Parathyroid adenoma (tissue), 2 donors: Measurements from ENCODE around the gene TBC1D22A.

Experiments
- H2AFZ ChIP-seq: fragments of 300-600 bp; sonication (generic); one replicate; pipeline ENCODE4 v1.7.0; 2017; ENCODE audit warnings: antibody characterized with exemption, mild to moderate bottlenecking
- H3K27ac ChIP-seq: fragments of 300-600 bp; sonication (generic); one replicate; pipeline ENCODE4 v1.7.0; 2017
- H3K27me3 ChIP-seq: fragments of 300-600 bp; sonication (generic); one replicate; pipeline ENCODE4 v1.7.0; 2017; ENCODE audit warnings: low read length; ENCODE audit not compliant: control insufficient read depth, insufficient read depth
- H3K36me3 ChIP-seq: fragments of 300-600 bp; sonication (generic); one replicate; pipeline ENCODE4 v1.7.0; 2017; ENCODE audit warnings: low read length; ENCODE audit not compliant: control insufficient read depth, insufficient read depth
- H3K4me1 ChIP-seq: fragments of 300-600 bp; sonication (generic); one replicate; pipeline ENCODE4 v1.7.0; 2017; ENCODE audit warnings: control low read depth
- H3K4me2 ChIP-seq: fragments of 300-600 bp; sonication (generic); one replicate; pipeline ENCODE4 v1.7.0; 2017; ENCODE audit warnings: low read length
- H3K4me3 ChIP-seq: fragments of 300-600 bp; sonication (generic); one replicate; pipeline ENCODE4 v1.7.0; 2017; ENCODE audit warnings: low read depth, low read length
- H3K79me2 ChIP-seq: fragments of 300-600 bp; sonication (generic); one replicate; pipeline ENCODE4 v1.7.0; 2017; ENCODE audit warnings: control low read depth
- H3K9ac ChIP-seq: fragments of 300-600 bp; sonication (generic); one replicate; pipeline ENCODE4 v1.7.0; 2017; ENCODE audit warnings: mild to moderate bottlenecking
- H3K9me3 ChIP-seq: fragments of 300-600 bp; sonication (generic); one replicate; pipeline ENCODE4 v1.7.0; 2017; ENCODE audit warnings: low read length; ENCODE audit not compliant: control insufficient read depth
- CTCF ChIP-seq: fragments of 300-600 bp; sonication (generic); IDR thresholded peaks from one replicate; pipeline ENCODE4 v1.7.0; 2017; ENCODE audit warnings: antibody characterized with exemption, mild to moderate bottlenecking
- donor health status: primary hyperparathyroidism.

Gene TBC1D22A

GRCh38 chr22:47112994-47113852, 350.8 kb downstream of the TBC1D22A start:
- H3K4me1 ChIP-seq: no peaks in the 10 kb centered on the region
- no peak overlapping the region for H3K27ac ChIP-seq
- no peaks in the 10 kb centered on the region for H3K79me2 ChIP-seq
- no peaks in the 10 kb centered on the region for H3K36me3 ChIP-seq
- no peak overlapping the region for H3K4me3 ChIP-seq
- TF ChIP-seq CTCF: no peak
- H3K27me3 ChIP-seq: no peaks in the 10 kb centered on the region
- H3K9me3 ChIP-seq: no peaks in the 10 kb centered on the region
- no peak overlapping the region for H2AFZ ChIP-seq
- H3K4me2 ChIP-seq: no peak overlapping the region
- no peak overlapping the region for H3K9ac ChIP-seq

GRCh38 chr22:47113853-47114415, 351.5 kb downstream of the TBC1D22A start:
- no peaks in the 10 kb centered on the region for H3K9me3 ChIP-seq
- no peak overlapping the region for H3K27ac ChIP-seq
- H3K79me2 ChIP-seq: no peaks in the 10 kb centered on the region
- H3K4me1 ChIP-seq: no peaks in the 10 kb centered on the region
- H3K27me3 ChIP-seq: no peaks in the 10 kb centered on the region
- H3K36me3 ChIP-seq: no peaks in the 10 kb centered on the region
- TF ChIP-seq CTCF: no peak
- H2AFZ ChIP-seq: no peak overlapping the region
- H3K4me3 ChIP-seq: no peak overlapping the region
- no peak overlapping the region for H3K4me2 ChIP-seq
- no peak overlapping the region for H3K9ac ChIP-seq

- no peak for TF ChIP-seq CTCF
- Histone ChIP-seq H3K27ac (no peak overlapping the region), H3K27me3 (no peaks in the 10 kb centered on the region), H3K9me3 (no peaks in the 10 kb centered on the region), H3K4me1 (no peaks in the 10 kb centered on the region), H3K4me2 (no peak overlapping the region), H3K79me2 (no peaks in the 10 kb centered on the region), H2AFZ (no peak overlapping the region), H3K4me3 (no peak overlapping the region), H3K9ac (no peak overlapping the region), H3K36me3 (no peaks in the 10 kb centered on the region)
Observed at GRCh38 chr22:47114813-47115517, 352.5 kb downstream of the TBC1D22A start.

- H3K9ac ChIP-seq: no peak overlapping the region
- H3K27ac ChIP-seq: no peak overlapping the region
- no peak overlapping the region for H2AFZ ChIP-seq
- no peak overlapping the region for H3K4me3 ChIP-seq
- no peaks in the 10 kb centered on the region for H3K79me2 ChIP-seq
- no peaks in the 10 kb centered on the region for H3K4me1 ChIP-seq
- H3K27me3 ChIP-seq: no peaks in the 10 kb centered on the region
- TF ChIP-seq CTCF: no peak
- H3K36me3 ChIP-seq: no peaks in the 10 kb centered on the region
- H3K4me2 ChIP-seq: no peak overlapping the region
- no peaks in the 10 kb centered on the region for H3K9me3 ChIP-seq
Observed at GRCh38 chr22:47115518-47115890, 353.1 kb downstream of the TBC1D22A start.
